GM12873 (cell line): Measurements from ENCODE around the gene MAPK12.

Source experiments
- CTCF ChIP-seq: IDR thresholded peaks from 2 replicates; pipeline ENCODE4 v1.5.1; 2012; ENCODE audit warnings: low read depth, mild to moderate bottlenecking, moderate library complexity, low read length, control low read depth; ENCODE audit not compliant: insufficient read depth; ENCODE audit errors: missing control alignments

MAPK12 gene

GRCh38 chr22:50216684-50217520 is 44.6 kb downstream of the MAPK12 start:
- no peak for TF ChIP-seq CTCF

GRCh38 chr22:50216055-50216683 is 45.3 kb downstream of the MAPK12 start:
- no peak for TF ChIP-seq CTCF

GRCh38 chr22:50215297-50216054 is 46.0 kb downstream of the MAPK12 start:
- TF ChIP-seq CTCF = no peak

DNA sequence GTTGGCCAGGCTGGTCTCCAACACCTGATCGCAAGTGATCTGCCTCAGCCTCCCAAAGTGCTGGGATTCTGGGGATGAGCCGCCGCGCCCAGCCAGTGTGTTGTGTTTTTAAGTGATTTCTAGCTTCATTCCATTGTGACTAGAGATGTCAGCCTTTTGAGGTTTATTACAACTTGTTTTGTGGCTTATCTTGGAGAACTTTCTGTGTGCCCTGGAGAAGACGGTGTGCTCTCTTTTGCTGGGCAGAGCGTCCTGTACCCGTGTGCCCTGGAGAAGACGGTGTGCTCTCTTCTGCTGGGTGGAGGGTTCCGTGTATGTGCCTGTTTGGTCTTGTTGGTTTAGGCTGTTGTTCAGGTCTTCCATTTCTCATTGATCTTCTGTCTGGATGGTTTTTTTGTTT is 48.2 kb downstream of the MAPK12 start:
- TF ChIP-seq CTCF = no peak

GRCh38 chr22:50211147-50211546 is 50.3 kb downstream of the MAPK12 start:
- no peak for TF ChIP-seq CTCF

DNA sequence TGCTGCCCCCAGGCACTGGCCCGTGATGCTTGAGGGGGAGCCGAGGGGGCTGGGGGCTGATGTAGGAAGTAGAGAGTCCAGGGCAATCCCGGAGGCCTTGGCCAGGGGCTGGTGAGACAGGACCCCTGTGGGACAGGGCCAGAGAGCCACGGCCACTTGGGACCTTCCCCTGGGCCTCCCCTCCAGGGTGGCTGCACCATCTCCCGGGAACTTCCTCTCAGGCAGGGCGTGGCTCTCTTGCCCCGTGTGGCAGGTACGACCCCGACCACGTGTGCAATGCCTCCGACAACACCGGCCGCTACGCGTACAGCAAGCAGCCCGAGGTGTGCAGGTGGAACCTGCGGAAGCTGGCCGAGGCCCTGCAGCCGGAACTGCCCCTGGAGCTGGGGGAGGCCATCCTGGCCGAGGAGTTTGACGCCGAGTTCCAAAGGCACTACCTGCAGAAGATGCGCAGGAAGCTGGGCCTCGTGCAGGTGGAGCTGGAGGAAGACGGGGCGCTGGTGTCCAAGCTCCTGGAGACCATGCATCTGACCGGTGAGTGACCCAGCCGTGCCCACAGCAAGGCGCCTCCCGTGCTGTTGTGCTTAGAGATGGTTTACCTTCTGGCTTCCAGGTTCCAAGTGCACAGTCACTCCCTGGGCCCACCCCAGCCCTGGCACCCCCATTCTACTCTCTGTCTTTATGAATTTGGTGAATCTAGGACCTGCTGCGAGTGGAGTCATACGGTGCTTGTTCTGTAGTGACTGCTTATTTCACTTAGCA is 50.9 kb downstream of the MAPK12 start:
- no peak for TF ChIP-seq CTCF
